Duodenal mucosa (tissue), 2 donors: ENCODE measurements around the gene PLD4.
"Not testable (repeated sequence)": the region's sequence is repeated elsewhere in the genome, so short reads cannot be mapped to it uniquely, and the experiment has no call there.

Experiments
- H3K27ac ChIP-seq: one replicate; pipeline ENCODE4 v1.7.0; 2013; ENCODE audit warnings: low read depth, low read length
- H3K27me3 ChIP-seq, 2 donors: one replicate each; pipeline ENCODE4 v1.7.0; 2013; ENCODE audit warnings: low read length in 2 of 2, control low read depth in 1 of 2; ENCODE audit not compliant: insufficient read depth in 2 of 2, control insufficient read depth in 1 of 2
- H3K36me3 ChIP-seq, 2 donors: one replicate each; pipeline ENCODE4 v1.7.0; 2013; ENCODE audit warnings: low read length in 2 of 2, control low read depth in 1 of 2; ENCODE audit not compliant: insufficient read depth in 2 of 2, control insufficient read depth in 1 of 2
- H3K4me1 ChIP-seq, 2 donors: one replicate each; pipeline ENCODE4 v1.7.0; 2013; ENCODE audit warnings: low read length in 2 of 2, control low read depth in 1 of 2; ENCODE audit not compliant: insufficient read depth in 2 of 2, control insufficient read depth in 1 of 2
- H3K4me3 ChIP-seq, 2 donors: one replicate each; pipeline ENCODE4 v1.7.0; 2013; ENCODE audit warnings: low read length in 2 of 2, low read depth in 1 of 2
- H3K9ac ChIP-seq, 2 donors: one replicate each; pipeline ENCODE4 v1.7.0; 2013; ENCODE audit warnings: low read length in 2 of 2, low read depth in 1 of 2
- H3K9me3 ChIP-seq, 2 donors: one replicate each; pipeline ENCODE4 v1.7.0; 2013; ENCODE audit warnings: low read length in 2 of 2, control low read depth in 1 of 2; ENCODE audit not compliant: control insufficient read depth in 1 of 2

The PLD4 gene

GRCh38 chr14:104886690-104887622, 37.7 kb upstream of the PLD4 start:
- Histone ChIP-seq H3K27ac (no peak overlapping the region), H3K9ac (no peak overlapping the region), H3K9me3 (no peaks in the 10 kb centered on the region), H3K36me3 (peaks cover 0 to 35% of the 10 kb centered on the region in 2 donors), H3K4me1 (peaks cover 0 to under 1% of the 10 kb centered on the region in 2 donors), H3K4me3 (no peak overlapping the region), H3K27me3 (no peaks in the 10 kb centered on the region)

GRCh38 chr14:104887623-104888488, 36.8 kb upstream of the PLD4 start:
- H3K4me1 ChIP-seq, result peaks cover 0 to under 1% of the 10 kb centered on the region in 2 donors
- no peaks in the 10 kb centered on the region for H3K27me3 ChIP-seq
- no peak overlapping the region for H3K27ac ChIP-seq
- H3K36me3 ChIP-seq, result peaks cover 0 to 31% of the 10 kb centered on the region in 2 donors
- no peak overlapping the region for H3K9ac ChIP-seq
- no peaks in the 10 kb centered on the region for H3K9me3 ChIP-seq
- no peak overlapping the region for H3K4me3 ChIP-seq

DNA sequence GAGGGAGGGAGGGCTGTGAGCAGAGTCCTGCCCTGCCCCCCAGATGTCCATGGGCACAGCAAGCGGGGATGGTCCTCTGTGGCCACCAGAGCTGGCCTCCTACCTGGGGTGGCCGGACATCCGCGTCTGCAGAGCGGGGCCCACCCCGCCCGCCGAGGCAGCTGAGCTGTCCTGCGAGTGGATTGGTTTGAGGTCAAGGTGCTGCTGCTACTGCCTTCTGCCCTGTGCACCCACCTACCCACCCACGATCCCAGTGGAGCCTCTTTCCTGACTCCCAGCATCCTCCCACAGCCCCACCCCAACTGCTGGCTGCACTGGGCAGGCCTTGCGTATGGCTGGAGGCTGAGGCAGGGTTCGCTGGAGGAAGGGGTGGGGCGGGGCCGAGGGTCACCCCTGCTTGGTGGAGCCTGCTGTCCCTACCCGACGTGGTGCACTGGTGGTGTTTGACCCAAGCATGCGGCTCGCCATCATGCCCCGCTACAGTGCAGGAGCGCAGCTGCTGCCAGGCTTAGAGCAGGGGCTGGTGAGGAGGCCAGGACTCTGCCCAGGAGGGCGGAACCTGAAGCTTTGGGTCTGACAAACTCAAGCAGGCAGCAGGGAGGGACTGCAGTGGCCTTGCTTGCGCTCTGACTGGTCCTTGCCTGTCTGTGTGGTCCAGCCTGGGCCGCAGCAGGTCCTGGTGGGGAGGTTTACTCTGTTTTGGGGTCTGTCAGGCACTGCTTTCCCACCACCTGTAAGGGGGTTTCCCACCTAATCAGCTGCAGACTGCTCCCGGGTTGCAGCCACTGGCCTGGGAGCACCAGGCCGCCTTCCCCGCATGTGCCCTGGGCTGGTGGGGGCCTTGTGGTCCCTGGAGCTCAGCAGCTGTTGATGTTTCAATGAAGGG, 35.9 kb upstream of the PLD4 start:
- no peaks in the 10 kb centered on the region for H3K27me3 ChIP-seq
- H3K36me3 ChIP-seq, result peaks cover 0 to 26% of the 10 kb centered on the region in 2 donors
- no peaks in the 10 kb centered on the region for H3K9me3 ChIP-seq
- no peak overlapping the region for H3K4me3 ChIP-seq
- peaks cover 4 to 9% of the 10 kb centered on the region in 2 donors for H3K4me1 ChIP-seq
- H3K9ac ChIP-seq, result no peak overlapping the region
- no peak overlapping the region for H3K27ac ChIP-seq

DNA sequence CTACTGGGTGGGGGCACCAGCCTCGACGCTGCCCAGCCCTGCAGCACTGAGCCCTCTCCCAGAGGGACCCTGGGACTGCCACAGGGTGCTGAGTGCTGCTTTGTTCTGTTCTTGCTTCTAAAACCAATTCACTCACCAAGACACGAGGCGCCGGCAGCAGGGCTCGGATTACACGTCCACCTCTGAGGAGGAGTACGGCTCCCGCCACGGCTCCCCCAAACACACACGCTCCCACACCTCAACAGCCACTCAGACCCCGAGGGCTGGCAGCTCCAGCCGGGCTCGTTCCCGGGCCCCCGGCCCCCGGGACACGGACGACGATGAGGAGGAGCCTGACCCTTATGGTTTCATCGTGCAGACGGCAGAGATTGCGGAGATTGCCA, 35.3 kb upstream of the PLD4 start:
- peaks cover 0 to 32% of the 10 kb centered on the region in 2 donors for H3K36me3 ChIP-seq
- H3K27ac ChIP-seq, result no peak overlapping the region
- H3K4me3 ChIP-seq, result no peak overlapping the region
- H3K27me3 ChIP-seq, result no peaks in the 10 kb centered on the region
- peaks cover 10 to 16% of the 10 kb centered on the region in 2 donors for H3K4me1 ChIP-seq
- H3K9ac ChIP-seq, result no peak overlapping the region
- no peaks in the 10 kb centered on the region for H3K9me3 ChIP-seq

DNA sequence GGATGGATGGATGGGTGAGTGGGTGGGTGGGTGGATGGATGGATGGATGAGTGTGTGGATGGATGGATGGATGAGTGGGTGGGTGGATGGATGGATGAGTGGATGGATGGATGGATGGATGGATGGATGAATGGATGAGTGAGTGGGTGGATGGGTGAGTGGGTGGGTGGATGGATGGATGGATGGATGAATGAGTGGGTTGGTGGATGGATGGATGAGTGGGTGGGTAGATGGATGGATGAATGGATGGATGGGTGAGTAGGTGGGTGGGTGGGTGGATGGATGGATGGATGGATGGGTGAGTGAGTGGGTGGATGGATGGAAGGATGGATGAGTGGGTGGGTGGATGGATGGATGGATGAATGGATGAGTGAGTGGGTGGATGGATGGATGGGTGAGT, 34.4 kb upstream of the PLD4 start:
- Histone ChIP-seq H3K36me3 (peaks cover 0 to 34% of the 10 kb centered on the region in 2 donors), H3K4me1 (peaks cover 12 to 23% of the 10 kb centered on the region in 2 donors)
- not testable (repeated sequence) for H3K9ac ChIP-seq, H3K27me3 ChIP-seq, H3K4me3 ChIP-seq, H3K9me3 ChIP-seq, H3K27ac ChIP-seq

DNA sequence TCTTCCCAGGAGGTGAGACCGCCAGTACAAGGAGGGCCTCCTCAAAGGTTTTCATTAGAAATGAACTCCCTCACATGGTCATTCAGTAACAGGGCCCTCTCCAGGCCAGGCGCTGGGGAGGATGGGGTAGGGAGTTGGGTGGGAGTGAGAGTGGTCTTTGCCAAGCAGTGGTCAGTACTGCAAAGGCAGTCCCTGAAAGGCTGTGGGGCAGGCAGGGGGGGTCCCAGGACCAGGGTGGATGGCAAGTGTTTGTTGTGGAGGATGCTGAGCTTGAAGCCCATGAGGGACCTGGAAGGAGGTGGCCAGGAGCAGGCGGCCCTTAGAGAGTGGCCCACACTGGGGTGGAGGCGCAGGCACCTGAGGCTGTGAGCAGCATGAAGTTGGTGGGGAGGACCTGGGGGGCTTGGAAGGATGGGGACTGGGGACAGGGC, 33.5 kb upstream of the PLD4 start:
- H3K36me3 ChIP-seq, result peaks cover 0 to 25% of the 10 kb centered on the region in 2 donors
- no peak overlapping the region for H3K9ac ChIP-seq
- no peak overlapping the region for H3K27ac ChIP-seq

DNA sequence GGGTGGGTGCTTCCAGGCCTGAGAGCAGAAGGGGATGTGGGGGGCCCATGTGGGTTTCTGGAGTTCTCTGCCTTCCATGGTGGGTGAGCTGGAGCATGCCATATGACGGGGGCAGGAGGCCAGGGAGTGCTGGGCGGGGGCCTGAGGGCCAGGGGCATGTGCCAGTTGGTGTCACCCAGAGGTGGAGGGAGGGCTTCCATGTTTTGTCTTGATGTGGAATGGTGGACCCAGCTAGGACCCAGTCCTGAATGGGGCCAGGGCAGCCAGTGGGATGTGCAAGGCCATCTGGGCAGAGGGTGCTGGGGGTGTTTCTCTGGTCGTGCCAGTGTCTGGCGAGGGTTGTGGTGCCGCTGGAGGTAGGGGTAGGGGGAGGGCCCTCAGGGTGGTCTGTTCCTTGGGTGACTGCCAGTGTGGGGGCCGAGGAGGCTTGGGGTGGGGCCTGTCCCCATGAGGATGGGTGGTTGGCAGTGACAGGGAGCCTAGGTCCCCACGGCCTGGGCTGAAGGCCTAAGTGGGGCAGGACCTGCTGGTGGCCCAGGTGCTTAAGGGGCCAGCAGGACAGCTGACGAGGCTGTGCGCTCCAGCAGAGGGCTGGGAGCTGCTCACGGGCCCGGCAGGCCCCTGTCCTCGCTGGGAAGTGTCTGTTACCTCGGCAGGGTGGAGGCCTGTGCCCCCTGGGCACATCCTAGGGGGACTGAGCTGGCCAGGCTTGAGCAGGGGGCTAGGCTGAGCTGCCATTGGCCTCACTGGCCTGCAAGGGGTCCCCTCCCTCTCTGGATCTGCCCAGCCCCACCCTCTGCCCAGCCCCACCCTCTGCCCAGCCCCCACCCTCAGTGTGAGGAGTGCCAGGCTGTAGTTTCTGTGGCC, 32.8 kb upstream of the PLD4 start:
- H3K9me3 ChIP-seq, result no peaks in the 10 kb centered on the region
- peaks cover 19 to 33% of the 10 kb centered on the region in 2 donors for H3K4me1 ChIP-seq
- H3K9ac ChIP-seq, result no peak overlapping the region
- H3K27ac ChIP-seq, result no peak overlapping the region
- H3K27me3 ChIP-seq, result no peaks in the 10 kb centered on the region
- H3K4me3 ChIP-seq, result no peak overlapping the region
- peaks cover 0 to 21% of the 10 kb centered on the region in 2 donors for H3K36me3 ChIP-seq

More for the DNA sequence above, 33.5 kb upstream of the PLD4 start:
- Histone ChIP-seq H3K9me3 (no peaks in the 10 kb centered on the region), H3K27me3 (no peaks in the 10 kb centered on the region), H3K4me1 (peaks cover 19 to 32% of the 10 kb centered on the region in 2 donors), H3K4me3 (no peak overlapping the region)

DNA sequence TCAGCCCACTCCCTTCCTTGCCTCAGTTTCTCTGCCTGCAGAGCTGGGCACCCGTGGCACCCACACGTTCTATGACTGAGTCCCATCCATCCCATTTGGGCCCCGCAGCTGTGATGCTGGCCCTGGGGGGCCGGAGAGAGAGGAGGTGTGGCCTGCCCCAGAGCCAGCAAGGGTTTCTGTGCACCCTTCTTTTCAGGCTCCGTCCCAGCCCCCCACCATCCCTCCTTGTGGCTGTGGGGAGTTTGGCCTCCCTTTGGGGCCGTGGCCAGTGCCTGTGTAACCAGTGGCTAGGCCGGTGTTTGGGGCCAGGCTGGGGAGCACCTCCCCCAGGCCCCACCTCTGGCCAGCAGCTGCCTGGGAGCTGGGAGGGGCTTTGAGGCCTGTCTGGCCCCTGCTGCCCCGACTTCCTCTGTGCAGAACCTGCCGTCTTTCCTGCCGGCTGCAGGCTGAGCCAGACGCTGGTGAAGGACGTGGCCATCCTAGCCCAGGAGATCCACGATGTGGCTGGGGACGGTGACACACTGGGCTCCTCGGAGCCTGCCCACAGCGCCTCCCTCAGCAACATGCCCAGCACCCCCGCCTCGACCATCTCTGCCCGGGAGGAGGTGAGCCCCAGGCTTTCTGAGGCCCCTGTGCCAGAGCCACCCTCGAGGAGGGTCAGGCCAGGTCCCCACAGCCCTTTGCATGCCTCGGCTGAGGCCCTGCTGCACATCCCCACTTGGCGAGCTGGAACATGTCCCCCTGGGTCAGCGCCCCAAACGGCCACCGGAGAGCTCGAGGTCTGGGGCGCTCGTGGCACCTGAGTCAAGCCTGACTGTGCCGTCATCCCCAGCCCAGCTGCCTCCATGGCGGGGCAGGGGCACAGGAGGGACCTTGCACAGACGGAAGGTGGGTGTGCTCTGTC, 31.9 kb upstream of the PLD4 start:
- H3K4me1 ChIP-seq, result peaks cover 19 to 33% of the 10 kb centered on the region in 2 donors
- H3K9ac ChIP-seq, result no peak overlapping the region
- H3K27me3 ChIP-seq, result no peaks in the 10 kb centered on the region
- peaks cover 0 to 16% of the 10 kb centered on the region in 2 donors for H3K36me3 ChIP-seq
- H3K9me3 ChIP-seq, result no peaks in the 10 kb centered on the region
- no peak overlapping the region for H3K27ac ChIP-seq
- H3K4me3 ChIP-seq, result no peak overlapping the region
